ENCODE results near the gene ADSL. TPM values are rescaled to one million over a fixed set of nuclear protein-coding genes. Genes with fewer than 3 reads are reported as not detected.

ADSL gene
- total RNA-seq, 1 donor from 2014 or later: 31.3 TPM

DNA sequence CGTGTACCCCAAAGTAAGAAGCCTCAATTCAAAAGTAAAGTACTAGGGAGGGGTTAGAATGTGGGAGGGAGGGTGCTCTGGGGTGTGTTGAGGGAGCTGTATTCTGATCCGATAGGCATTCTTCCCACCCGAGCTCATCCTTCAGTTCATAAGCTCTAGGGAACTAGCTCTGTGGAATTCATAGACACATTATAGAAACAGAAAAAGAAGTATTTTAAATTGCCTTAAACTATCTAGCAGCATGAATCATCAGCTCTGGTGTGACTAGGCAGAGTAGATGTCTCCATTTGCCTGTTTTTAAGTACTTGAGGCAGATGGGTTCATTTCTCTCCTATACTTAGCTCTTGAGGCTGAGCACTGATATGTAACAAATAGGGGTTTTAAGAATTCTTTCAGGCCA, 16.8 kb downstream of the ADSL start:
- no peak for DNase-seq (ENCODE audit: low spot score in 2 of 2)
- intact Hi-C loops (cut with DNase I): no loop called here
- Histone ChIP-seq H3K4me1 (no peaks in the 10 kb centered on the region), H3K27ac (no peak overlapping the region), H3K27me3 (no peaks in the 10 kb centered on the region), H3K9me3 (no peaks in the 10 kb centered on the region), H3K36me3 (peaks cover 91 to 96% of the 10 kb centered on the region in 2 donors), H3K4me3 (no peak overlapping the region)
- TF ChIP-seq, protein P1, sequence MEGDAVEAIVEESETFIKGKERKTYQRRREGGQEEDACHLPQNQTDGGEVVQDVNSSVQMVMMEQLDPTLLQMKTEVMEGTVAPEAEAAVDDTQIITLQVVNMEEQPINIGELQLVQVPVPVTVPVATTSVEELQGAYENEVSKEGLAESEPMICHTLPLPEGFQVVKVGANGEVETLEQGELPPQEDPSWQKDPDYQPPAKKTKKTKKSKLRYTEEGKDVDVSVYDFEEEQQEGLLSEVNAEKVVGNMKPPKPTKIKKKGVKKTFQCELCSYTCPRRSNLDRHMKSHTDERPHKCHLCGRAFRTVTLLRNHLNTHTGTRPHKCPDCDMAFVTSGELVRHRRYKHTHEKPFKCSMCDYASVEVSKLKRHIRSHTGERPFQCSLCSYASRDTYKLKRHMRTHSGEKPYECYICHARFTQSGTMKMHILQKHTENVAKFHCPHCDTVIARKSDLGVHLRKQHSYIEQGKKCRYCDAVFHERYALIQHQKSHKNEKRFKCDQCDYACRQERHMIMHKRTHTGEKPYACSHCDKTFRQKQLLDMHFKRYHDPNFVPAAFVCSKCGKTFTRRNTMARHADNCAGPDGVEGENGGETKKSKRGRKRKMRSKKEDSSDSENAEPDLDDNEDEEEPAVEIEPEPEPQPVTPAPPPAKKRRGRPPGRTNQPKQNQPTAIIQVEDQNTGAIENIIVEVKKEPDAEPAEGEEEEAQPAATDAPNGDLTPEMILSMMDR (IDR thresholded peaks at IDR 0.05): no peak

DNA sequence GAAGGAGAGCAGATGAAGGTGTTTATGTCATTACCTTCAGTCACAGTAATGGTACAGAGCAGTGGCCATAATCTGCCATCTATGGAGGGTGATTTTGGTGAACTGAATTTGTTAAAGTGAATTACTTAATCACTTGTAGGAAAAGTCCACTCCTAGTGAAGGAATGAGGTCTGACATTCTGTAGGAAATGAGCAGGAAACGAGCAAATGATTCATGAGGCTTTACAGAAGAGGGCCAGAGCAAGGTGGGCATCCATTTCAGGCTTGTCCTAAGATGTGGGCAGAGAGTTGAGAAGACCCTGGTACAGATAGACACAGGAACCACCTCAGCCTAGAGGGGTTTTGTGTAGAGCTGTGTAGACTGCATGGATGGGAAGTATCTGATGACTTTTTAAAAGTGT, 18.1 kb downstream of the ADSL start:
- no peak overlapping the region for H3K27ac ChIP-seq
- H3K4me3 ChIP-seq: no peak overlapping the region
- H3K4me1 ChIP-seq: no peaks in the 10 kb centered on the region
- intact Hi-C loops (cut with DNase I): no loop called here
- H3K36me3 ChIP-seq: peaks cover 82% of the 10 kb centered on the region in 2 donors
- TF ChIP-seq, protein P1 (IDR thresholded peaks at IDR 0.05): no peak
- no peaks in the 10 kb centered on the region for H3K27me3 ChIP-seq
- no peaks in the 10 kb centered on the region for H3K9me3 ChIP-seq
- DNase-seq (ENCODE audit: low spot score in 2 of 2): no peak

DNA sequence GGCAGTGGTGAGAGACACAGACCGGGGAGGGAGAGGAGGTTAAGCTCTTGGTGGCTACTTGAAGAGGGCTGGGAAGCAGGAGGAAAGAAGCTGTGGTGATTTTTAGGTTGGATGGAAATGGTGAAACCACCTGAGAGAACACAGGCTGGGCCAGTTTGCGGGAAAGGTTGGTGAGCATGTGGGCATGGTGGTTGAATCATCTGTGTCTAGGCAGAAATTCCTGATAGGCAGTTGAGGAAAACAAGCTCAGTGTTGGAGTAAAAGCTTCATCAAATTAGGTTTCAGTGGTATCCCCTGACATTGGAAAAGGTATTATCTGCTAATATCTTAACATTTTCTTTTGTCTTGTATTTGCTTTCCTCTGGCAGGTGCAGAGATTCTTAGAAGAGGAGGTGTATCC, 19.8 kb downstream of the ADSL start:
- peaks cover 66 to 67% of the 10 kb centered on the region in 2 donors for H3K36me3 ChIP-seq
- no peak overlapping the region for H3K27ac ChIP-seq
- intact Hi-C loops (cut with DNase I): no loop called here

GRCh38 chr22:40367342-40367741, 21.0 kb downstream of the ADSL start:
- DNase-seq (ENCODE audit: low spot score in 2 of 2): no peak
- Histone ChIP-seq H3K4me1 (peaks cover 0 to 2% of the 10 kb centered on the region in 2 donors), H3K9me3 (no peaks in the 10 kb centered on the region), H3K36me3 (peaks cover 53 to 54% of the 10 kb centered on the region in 2 donors), H3K27ac (no peak overlapping the region), H3K27me3 (no peaks in the 10 kb centered on the region), H3K4me3 (no peak overlapping the region)
- intact Hi-C loops (cut with DNase I): no loop called here
- TF ChIP-seq, protein P1 (IDR thresholded peaks at IDR 0.05): no peak

More for the DNA sequence above, 19.8 kb downstream of the ADSL start:
- Histone ChIP-seq H3K9me3 (no peaks in the 10 kb centered on the region), H3K27me3 (no peaks in the 10 kb centered on the region), H3K4me1 (no peaks in the 10 kb centered on the region), H3K4me3 (no peak overlapping the region)
- TF ChIP-seq, protein P1 (IDR thresholded peaks at IDR 0.05): no peak
- DNase-seq (ENCODE audit: low spot score in 2 of 2): no peak

DNA sequence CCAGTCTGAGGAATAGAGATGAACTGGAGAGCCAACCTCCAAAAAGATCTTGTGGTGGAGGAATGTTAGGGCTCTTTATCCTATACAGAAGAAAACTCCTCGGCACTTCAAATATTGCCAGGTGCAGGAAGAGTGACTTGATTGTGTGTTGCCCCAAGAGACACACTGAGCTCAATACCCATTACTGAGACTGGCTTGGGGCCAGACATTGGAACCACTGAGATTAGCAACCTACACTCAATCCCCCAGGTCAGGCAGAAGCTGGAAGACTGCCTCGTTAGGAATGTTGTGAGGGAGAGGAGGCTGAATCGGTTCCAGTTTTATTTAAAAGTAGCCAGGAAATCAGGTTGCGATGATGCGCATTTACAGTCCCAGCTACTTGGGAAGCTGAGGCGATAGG, 21.7 kb downstream of the ADSL start:
- intact Hi-C loops (cut with DNase I): no loop called here
- no peaks in the 10 kb centered on the region for H3K27me3 ChIP-seq
- TF ChIP-seq, protein P1 (IDR thresholded peaks at IDR 0.05): no peak
- H3K4me1 ChIP-seq: peaks cover 0 to 2% of the 10 kb centered on the region in 2 donors
- no peaks in the 10 kb centered on the region for H3K9me3 ChIP-seq
- no peak for DNase-seq (ENCODE audit: low spot score in 2 of 2)
- no peak overlapping the region for H3K4me3 ChIP-seq
- no peak overlapping the region for H3K27ac ChIP-seq
- peaks cover 46 to 48% of the 10 kb centered on the region in 2 donors for H3K36me3 ChIP-seq

DNA sequence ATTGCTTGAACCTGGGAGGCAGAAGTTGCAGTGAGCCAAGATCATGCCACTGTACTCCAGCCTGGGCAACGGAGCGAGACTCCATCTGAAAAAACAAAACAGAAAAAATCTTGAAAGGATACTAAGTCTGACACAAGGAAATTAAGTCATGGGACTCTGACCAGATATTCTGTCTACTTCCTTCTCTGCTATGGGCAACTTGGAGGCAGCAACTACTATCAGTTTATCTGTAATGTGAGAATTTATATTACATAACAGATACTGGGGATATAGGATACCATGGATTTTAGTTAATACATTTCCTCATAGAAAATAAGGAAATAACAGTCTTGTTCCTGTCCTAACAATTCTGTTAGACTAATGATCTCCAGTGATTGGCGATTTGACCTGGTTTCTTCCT, 22.5 kb downstream of the ADSL start:
- H3K27me3 ChIP-seq: no peaks in the 10 kb centered on the region
- peaks cover 0 to 2% of the 10 kb centered on the region in 2 donors for H3K4me1 ChIP-seq
- H3K4me3 ChIP-seq: no peak overlapping the region
- peaks cover 38 to 40% of the 10 kb centered on the region in 2 donors for H3K36me3 ChIP-seq
- no peak overlapping the region for H3K27ac ChIP-seq
- intact Hi-C loops (cut with DNase I): no loop called here
- TF ChIP-seq, protein P1 (IDR thresholded peaks at IDR 0.05): no peak
- no peaks in the 10 kb centered on the region for H3K9me3 ChIP-seq
- DNase-seq (ENCODE audit: low spot score in 2 of 2): no peak

Measured in ascending aorta (tissue), 2 donors.